CD4-positive, alpha-beta T cell treated with Interleukin-4 for 1 hour (primary cell): ENCODE data around the gene TALDO1.

Experiments used
- DNase-seq, 2 donors: peaks; one replicate each; pipeline ENCODE4 v3.0.0-alpha.2; 2020 to 2022

Gene TALDO1

GRCh38 chr11:802018-802617 is 54.9 kb downstream of the TALDO1 start:
- no peak for DNase-seq

- DNase-seq: no peak
Measured at GRCh38 chr11:802693-803466, 55.6 kb downstream of the TALDO1 start.

- DNase-seq: no peak
Measured at GRCh38 chr11:803467-803742, 56.1 kb downstream of the TALDO1 start.

GRCh38 chr11:803770-804598 is 56.7 kb downstream of the TALDO1 start:
- DNase-seq: no peak

GRCh38 chr11:804599-804964 is 57.3 kb downstream of the TALDO1 start:
- no peak for DNase-seq

- DNase-seq: peak in 1 of 2 donors; percentile 64
Measured at GRCh38 chr11:808427-809286, 61.4 kb downstream of the TALDO1 start.

- peak; percentile 97 for DNase-seq
Measured at GRCh38 chr11:809287-810039, 62.2 kb downstream of the TALDO1 start, which contains the start of gene RPLP2. TSS of gene RPLP2 (plus strand) at chr11:809967. CDS start at chr11:810235, 268 bp downstream.

- DNase-seq: no peak
Measured at GRCh38 chr11:810040-810567, 62.8 kb downstream of the TALDO1 start.

- no peak for DNase-seq
Measured at GRCh38 chr11:811446-812245, 64.4 kb downstream of the TALDO1 start.

- no peak for DNase-seq
Measured at GRCh38 chr11:812390-812789, 65.1 kb downstream of the TALDO1 start.

GRCh38 chr11:813072-813455 is 65.8 kb downstream of the TALDO1 start:
- DNase-seq: no peak

- DNase-seq: no peak
Measured at GRCh38 chr11:813456-814096, 66.3 kb downstream of the TALDO1 start.
